GM19397 (cell line): ENCODE measurements around the gene BPI.
"Not testable (repeated sequence)": the region's sequence is repeated elsewhere in the genome, so short reads cannot be mapped to it uniquely, and the experiment has no call there.

ENCODE experiments used
- ATAC-seq: cut with Tn5 transposase; IDR thresholded peaks from one replicate; pipeline ENCODE4 v1.9.1; 2021; ENCODE audit warnings: mild to moderate bottlenecking, moderate library complexity; ENCODE audit not compliant: unreplicated experiment

The BPI gene

GRCh38 chr20:38277691-38278090 lies 26.3 kb upstream of the BPI start:
- no peak for ATAC-seq

- no peak for ATAC-seq
These were observed 25.8 kb upstream of the BPI start for GRCh38 chr20:38278131-38278530.

DNA sequence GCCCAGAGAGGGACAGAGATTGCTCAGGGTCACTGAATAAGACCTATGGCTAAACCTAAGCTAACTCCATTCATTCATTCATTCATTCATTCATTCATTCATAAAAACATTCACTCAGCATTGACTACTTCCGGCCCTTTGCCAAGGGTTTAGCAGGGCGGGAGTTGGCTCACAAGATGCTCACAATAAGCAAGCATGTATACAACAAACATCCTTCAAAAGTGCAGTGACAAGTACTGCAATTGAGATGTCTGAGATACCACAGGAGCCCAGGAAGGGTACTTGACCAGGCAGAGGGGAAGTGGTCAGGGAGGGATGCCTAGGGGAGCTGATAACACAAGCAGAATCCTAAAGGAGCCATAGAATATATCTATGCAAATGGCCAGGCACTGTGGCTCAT lies 25.2 kb upstream of the BPI start:
- ATAC-seq, result no peak

GRCh38 chr20:38281176-38281915 lies 22.6 kb upstream of the BPI start:
- ATAC-seq, result not testable (repeated sequence)

GRCh38 chr20:38283236-38283635 lies 20.7 kb upstream of the BPI start:
- no peak for ATAC-seq

DNA sequence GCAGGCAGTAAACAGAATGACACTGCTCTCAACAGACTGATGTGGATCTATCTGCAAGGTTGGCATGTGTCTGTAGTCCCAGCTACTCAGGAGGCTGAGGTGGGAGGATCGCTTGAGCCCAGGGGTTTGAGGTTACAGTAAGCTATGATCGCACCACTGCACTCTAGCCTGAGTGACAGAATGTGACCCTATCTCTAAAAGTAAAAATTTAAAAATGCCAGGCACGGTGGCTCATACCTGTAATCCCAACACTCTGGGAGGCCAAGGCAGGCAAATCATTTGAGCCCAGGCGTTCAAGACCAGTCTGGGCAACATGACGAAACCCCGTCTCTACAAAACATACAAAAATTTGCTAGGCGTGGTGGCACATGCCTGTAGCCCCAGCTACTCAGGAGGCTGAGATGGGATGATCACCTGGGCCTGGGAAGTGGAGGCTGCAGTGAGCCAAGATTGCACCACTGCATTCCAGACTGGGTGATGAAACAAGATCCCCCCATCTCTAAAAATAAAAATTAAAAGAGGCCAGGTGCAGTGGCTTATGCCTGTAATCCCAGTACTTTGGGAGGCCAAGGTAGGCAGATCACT lies 19.8 kb upstream of the BPI start:
- ATAC-seq, result not testable (repeated sequence)

DNA sequence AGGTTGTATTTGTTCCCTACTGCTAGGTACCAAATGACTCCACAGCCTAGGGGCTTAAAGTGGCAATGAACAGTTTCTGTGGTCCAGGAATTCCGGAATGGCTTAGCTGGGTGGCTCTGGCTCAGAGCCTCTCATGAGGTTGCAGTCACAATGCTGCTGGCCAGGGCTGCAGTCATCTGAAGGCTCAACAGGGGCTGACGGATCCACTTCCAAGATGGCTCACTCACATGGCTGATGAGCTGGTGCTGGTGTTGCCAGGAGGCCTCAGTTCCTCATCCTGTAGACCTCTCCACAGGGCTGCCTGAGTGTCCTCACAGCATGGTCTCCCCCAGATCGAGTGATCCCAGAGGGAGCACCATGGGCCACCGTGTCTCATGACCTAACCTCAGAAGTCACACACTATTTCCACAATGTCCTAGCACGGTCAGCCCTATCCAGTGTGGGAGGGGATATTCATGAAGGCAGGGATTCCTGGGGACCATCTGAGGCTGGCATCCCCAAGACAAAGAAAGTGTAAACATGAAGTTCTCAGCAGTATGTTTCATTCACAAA lies 19.0 kb upstream of the BPI start:
- ATAC-seq, result no peak

- ATAC-seq, result no peak
These were observed 17.1 kb upstream of the BPI start for GRCh38 chr20:38286586-38287531.

- no peak for ATAC-seq
These were observed 12.8 kb upstream of the BPI start for GRCh38 chr20:38290829-38291814.

DNA sequence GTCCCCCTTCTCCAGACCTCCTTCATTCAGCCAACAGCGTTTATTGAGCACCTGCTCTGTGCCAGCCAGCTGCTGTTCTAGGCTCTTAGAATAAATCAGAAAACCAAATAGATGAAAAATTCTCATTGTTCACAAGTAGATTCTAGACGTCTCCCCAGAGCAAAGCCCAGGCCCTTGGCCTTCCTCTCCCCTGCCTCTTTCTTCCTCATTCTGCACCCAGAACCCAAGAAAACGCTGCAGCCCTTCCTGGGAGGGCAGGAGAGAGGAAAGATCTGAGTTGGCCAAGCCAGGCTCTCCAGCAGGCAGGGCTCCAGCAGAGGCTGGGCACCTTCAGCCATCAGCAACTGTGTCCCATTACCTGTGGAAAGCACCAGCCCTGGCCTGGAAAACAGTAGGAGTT lies 12.0 kb upstream of the BPI start:
- ATAC-seq, result no peak

GRCh38 chr20:38293491-38294065 lies 10.4 kb upstream of the BPI start:
- no peak for ATAC-seq

- no peak for ATAC-seq
These were observed 9.8 kb upstream of the BPI start for GRCh38 chr20:38294076-38294591.

GRCh38 chr20:38295811-38296210 lies 8.1 kb upstream of the BPI start:
- ATAC-seq, result no peak

GRCh38 chr20:38296433-38296832 lies 7.5 kb upstream of the BPI start:
- no peak for ATAC-seq

- ATAC-seq, result no peak
These were observed 5.9 kb upstream of the BPI start for GRCh38 chr20:38297916-38298674.

- ATAC-seq, result no peak
These were observed 5.1 kb upstream of the BPI start for GRCh38 chr20:38298768-38299288.

DNA sequence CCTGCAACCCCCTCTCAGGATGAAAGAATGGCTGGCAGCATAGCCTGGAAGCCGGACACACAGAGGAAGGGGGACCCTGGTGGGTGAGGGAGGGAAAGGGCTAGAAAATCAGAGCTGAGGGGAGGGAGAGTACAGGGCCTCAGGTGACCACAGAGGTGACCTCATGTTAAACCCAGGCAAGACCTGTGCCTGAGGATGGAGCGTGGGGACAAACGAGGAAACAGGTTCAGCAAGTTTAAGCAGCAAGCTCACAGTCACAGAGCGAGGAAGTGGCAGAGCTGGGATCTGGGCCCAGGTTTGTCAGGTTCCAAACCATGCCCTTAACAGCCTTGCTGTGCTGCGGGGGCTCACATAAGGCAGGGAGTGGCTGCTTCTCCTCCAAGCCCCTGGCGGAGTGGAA lies 4.0 kb upstream of the BPI start:
- no peak for ATAC-seq

- no peak for ATAC-seq
These were observed 3.5 kb upstream of the BPI start for GRCh38 chr20:38300438-38300837.

DNA sequence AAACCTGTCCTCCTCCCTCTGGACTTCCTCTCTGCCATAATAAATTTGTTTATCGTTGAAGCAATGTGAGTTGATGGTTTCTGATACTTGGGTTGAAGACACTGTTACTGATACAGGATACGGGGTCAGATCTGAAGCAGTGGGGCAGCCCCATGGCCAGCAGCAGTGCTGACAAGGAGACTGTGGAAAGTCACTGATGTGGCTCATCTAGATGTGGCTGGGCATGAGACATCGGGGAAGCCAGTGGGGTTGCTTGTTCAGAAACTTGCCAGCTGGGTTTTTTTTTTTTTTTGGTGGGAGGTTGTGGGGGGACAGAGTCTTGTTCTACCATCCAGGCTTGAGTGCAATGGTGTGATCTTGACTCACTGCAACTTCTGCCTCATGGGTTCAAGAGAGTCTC lies 2.6 kb upstream of the BPI start:
- ATAC-seq, result no peak
